Smooth muscle cell (in vitro differentiated cells): Measurements from ENCODE around the gene UST. TPM values are rescaled to one million over a fixed set of nuclear protein-coding genes. Genes with fewer than 3 reads are reported as not detected.

Experiments used
- DNase-seq: peaks from one replicate; lab custom pipeline; 2025; ENCODE audit not compliant: unreplicated experiment; lab: John Stamatoyannopoulos, UW
- H2AFZ ChIP-seq: fragments of 200-600 bp; sonication (generic); 2 replicates; pipeline ENCODE4 v1.6.0; 2016; ENCODE audit warnings: antibody characterized with exemption, low read depth, mild to moderate bottlenecking
- H3F3A ChIP-seq: fragments of 200-600 bp; sonication (generic); 2 replicates; pipeline ENCODE4 v1.6.0; 2017; ENCODE audit warnings: antibody characterized with exemption, low read depth
- H3K27ac ChIP-seq: fragments of 200-600 bp; sonication (generic); 2 replicates; pipeline ENCODE4 v1.5.1; 2016; ENCODE audit warnings: low read depth, mild to moderate bottlenecking
- H3K27me3 ChIP-seq: fragments of 200-600 bp; sonication (generic); 2 replicates; pipeline ENCODE4 v1.6.1; 2016; ENCODE audit warnings: low read depth, mild to moderate bottlenecking
- H3K36me3 ChIP-seq: fragments of 200-600 bp; sonication (generic); 2 replicates; pipeline ENCODE4 v1.5.1; 2016; ENCODE audit warnings: low read depth
- H3K4me1 ChIP-seq: fragments of 200-600 bp; sonication (generic); 2 replicates; pipeline ENCODE4 v1.5.1; 2016; ENCODE audit warnings: low read depth
- H3K4me2 ChIP-seq: fragments of 200-600 bp; sonication (generic); 2 replicates; pipeline ENCODE4 v1.6.0; 2016; ENCODE audit warnings: mild to moderate bottlenecking
- H3K4me3 ChIP-seq: fragments of 200-600 bp; sonication (generic); 2 replicates; pipeline ENCODE4 v1.5.1; 2016; ENCODE audit warnings: mild to moderate bottlenecking
- H3K79me2 ChIP-seq: fragments of 200-600 bp; sonication (generic); 2 replicates; pipeline ENCODE4 v1.6.0; 2016; ENCODE audit warnings: low read depth, mild to moderate bottlenecking
- H3K9ac ChIP-seq: fragments of 200-600 bp; sonication (generic); 2 replicates; pipeline ENCODE4 v1.6.0; 2016; ENCODE audit warnings: low read depth
- H3K9me3 ChIP-seq: fragments of 200-600 bp; sonication (generic); replicated peaks from 2 replicates; pipeline ENCODE4 v1.5.1; 2016; ENCODE audit warnings: low read depth
- H4K20me1 ChIP-seq: fragments of 200-600 bp; sonication (generic); 2 replicates; pipeline ENCODE4 v1.6.0; 2016; ENCODE audit warnings: low read depth
- CTCF ChIP-seq: fragments of 200-600 bp; sonication (generic); IDR thresholded peaks from 2 replicates; pipeline ENCODE4 v1.5.1; 2017; ENCODE audit warnings: borderline replicate concordance, mild to moderate bottlenecking, antibody characterized with exemption; ENCODE audit not compliant: insufficient read depth, poor library complexity, severe bottlenecking
- WGBS: methylation state at CpG from one replicate; pipeline ENCODE4 v1.1.7; 2016; ENCODE audit warnings: low lambda C conversion rate; 5-methylcytosine and 5-hydroxymethylcytosine counted together
- polyA plus RNA-seq: library from polyadenylated mRNA; unstranded; fragments of >200 nt; fragmentation: Nextera tagmentation; extraction: Ambion mirVana; gene quantifications from 2 replicates; pipeline ENCODE4 v1.2.1, GENCODE V29; 2016
- total RNA-seq: library from RNA; depleted of rRNA; stranded (reverse); fragments of >200 nt; gene quantifications from 2 replicates; pipeline ENCODE4 v1.2.3, GENCODE V29; 2014

UST gene
- total and polyA plus RNA-seq, 2 experiments from 2014 or later, result 16.1 to 19.5 TPM

GRCh38 chr6:148934961-148935360 lies 188.1 kb downstream of the UST start:
- Histone ChIP-seq H3K4me3 (no peak overlapping the region), H3K4me2 (peak overlapping the region; percentile 46), H3K9ac (no peak overlapping the region), H3K36me3 (no peaks in the 10 kb centered on the region), H3K4me1 (peaks cover 19% of the 10 kb centered on the region), H4K20me1 (no peaks in the 10 kb centered on the region), H2AFZ (no peak overlapping the region), H3F3A (peaks cover 8% of the 10 kb centered on the region), H3K9me3 (no peaks in the 10 kb centered on the region), H3K27ac (peak overlapping the region; percentile 60), H3K79me2 (peaks cover 31% of the 10 kb centered on the region), H3K27me3 (no peaks in the 10 kb centered on the region)
- DNase-seq, result no peak
- 27% methylated on average over 3 of the region's 3 CpGs for WGBS
- no peak for TF ChIP-seq CTCF

GRCh38 chr6:148935705-148936435 lies 189.0 kb downstream of the UST start:
- H3K9ac ChIP-seq, result no peak overlapping the region
- peak overlapping the region; percentile 60 for H3K27ac ChIP-seq
- no peak overlapping the region for H3K4me3 ChIP-seq
- 33% methylated on average over 7 of the region's 7 CpGs for WGBS
- H3F3A ChIP-seq, result peaks cover 8% of the 10 kb centered on the region
- peaks cover 19% of the 10 kb centered on the region for H3K4me1 ChIP-seq
- no peaks in the 10 kb centered on the region for H4K20me1 ChIP-seq
- DNase-seq, result no peak
- no peak overlapping the region for H2AFZ ChIP-seq
- peak overlapping the region; percentile 46 for H3K4me2 ChIP-seq
- H3K36me3 ChIP-seq, result no peaks in the 10 kb centered on the region
- no peaks in the 10 kb centered on the region for H3K9me3 ChIP-seq
- TF ChIP-seq CTCF, result no peak
- no peaks in the 10 kb centered on the region for H3K27me3 ChIP-seq
- peaks cover 36% of the 10 kb centered on the region for H3K79me2 ChIP-seq

GRCh38 chr6:148943451-148943850 lies 196.6 kb downstream of the UST start:
- Histone ChIP-seq H4K20me1 (no peaks in the 10 kb centered on the region), H3K79me2 (peaks cover 20% of the 10 kb centered on the region), H3K27ac (peak overlapping the region; percentile 69), H3K36me3 (no peaks in the 10 kb centered on the region), H2AFZ (no peak overlapping the region), H3K4me2 (peak overlapping the region; percentile 57), H3F3A (peaks cover 3% of the 10 kb centered on the region), H3K4me1 (peaks cover 14% of the 10 kb centered on the region), H3K4me3 (no peak overlapping the region), H3K27me3 (no peaks in the 10 kb centered on the region), H3K9ac (no peak overlapping the region), H3K9me3 (no peaks in the 10 kb centered on the region)
- WGBS, result 26% methylated on average over 1 of the region's 1 CpG
- no peak for TF ChIP-seq CTCF
- DNase-seq, result no peak

- Histone ChIP-seq H2AFZ (no peak overlapping the region), H3K9me3 (no peaks in the 10 kb centered on the region), H3K4me3 (no peak overlapping the region), H3K36me3 (no peaks in the 10 kb centered on the region), H3K27me3 (no peaks in the 10 kb centered on the region), H3K27ac (no peak overlapping the region), H3K9ac (no peak overlapping the region), H3K79me2 (peaks cover 11% of the 10 kb centered on the region), H3F3A (peaks cover 3% of the 10 kb centered on the region), H3K4me1 (peaks cover 14% of the 10 kb centered on the region), H3K4me2 (no peak overlapping the region), H4K20me1 (no peaks in the 10 kb centered on the region)
- WGBS, result 100% methylated on average over 1 of the region's 1 CpG
- DNase-seq, result no peak
- no peak for TF ChIP-seq CTCF
These were observed 197.8 kb downstream of the UST start for GRCh38 chr6:148944608-148945007.
